Measurements from ENCODE around the gene MOCOS. TPM values are rescaled to one million over a fixed set of nuclear protein-coding genes. Genes with fewer than 3 reads are reported as not detected.

Gene MOCOS
- under 1 TPM; 0.19 to 0.23 TPM for total RNA-seq

GRCh38 chr18:36187193-36187825 is at the start of gene MOCOS:
MOCOS (plus strand) TSS chr18:36187497; CDS start chr18:36187540, 43 bp downstream.
- ATAC-seq (ENCODE audit: low read depth) (peak; percentile 80), DNase-seq (peak; percentile 70)
- Mint-ChIP-seq H3K9me3 (no peaks in the 10 kb centered on the region), H3K4me1 (peaks cover 5% of the 10 kb centered on the region), H3K27ac (no peak within 1 kb of the TSS), H3K36me3 (no peaks in the 10 kb centered on the region), H3K27me3 (peaks cover 18% of the 10 kb centered on the region), H3K4me3 (peak within 1 kb of the TSS; percentile 79)
- POLR2A ChIA-PET: interaction anchor here (0.6 to 1.4 kb wide), 3 partner anchors 9 to 58 kb away, joined by 3 to 7 read pairs (median 3); partner anchors contain the start of genes ELP2 and SLC39A6

- ATAC-seq (ENCODE audit: low read depth) (no peak), DNase-seq (no peak)
- POLR2A ChIA-PET: no interaction called here
- H3K36me3 Mint-ChIP-seq: peaks cover 24% of the 10 kb centered on the region
- no peaks in the 10 kb centered on the region for H3K27me3 Mint-ChIP-seq
- H3K9me3 Mint-ChIP-seq: no peaks in the 10 kb centered on the region
- peaks cover 7% of the 10 kb centered on the region for H3K4me1 Mint-ChIP-seq
- H3K4me3 Mint-ChIP-seq: no peak overlapping the region
- H3K27ac Mint-ChIP-seq: no peak overlapping the region
Observed at GRCh38 chr18:36139245-36139644, 48.1 kb upstream of the MOCOS start.

GRCh38 chr18:36141576-36141975 is 45.7 kb upstream of the MOCOS start:
- Mint-ChIP-seq H3K27me3 (no peaks in the 10 kb centered on the region), H3K36me3 (peaks cover 23% of the 10 kb centered on the region), H3K27ac (no peak overlapping the region), H3K4me3 (no peak overlapping the region), H3K9me3 (no peaks in the 10 kb centered on the region), H3K4me1 (peaks cover 5% of the 10 kb centered on the region)
- ATAC-seq (ENCODE audit: low read depth) (no peak), DNase-seq (no peak)
- POLR2A ChIA-PET: interaction anchor here (1.7 kb wide), 1 partner anchor 12 kb away, joined by 3 read pairs; the partner anchor contains the start of gene SLC39A6

GRCh38 chr18:36142751-36143150 is 44.5 kb upstream of the MOCOS start:
- no peaks in the 10 kb centered on the region for H3K27me3 Mint-ChIP-seq
- no peak overlapping the region for H3K27ac Mint-ChIP-seq
- POLR2A ChIA-PET: no interaction called here
- H3K36me3 Mint-ChIP-seq: peaks cover 25% of the 10 kb centered on the region
- ATAC-seq (ENCODE audit: low read depth) (no peak), DNase-seq (no peak)
- H3K9me3 Mint-ChIP-seq: no peaks in the 10 kb centered on the region
- H3K4me1 Mint-ChIP-seq: peaks cover 5% of the 10 kb centered on the region
- H3K4me3 Mint-ChIP-seq: no peak overlapping the region

GRCh38 chr18:36143391-36143790 is 43.9 kb upstream of the MOCOS start:
- Mint-ChIP-seq H3K9me3 (no peaks in the 10 kb centered on the region), H3K4me1 (peaks cover 5% of the 10 kb centered on the region), H3K36me3 (peaks cover 27% of the 10 kb centered on the region), H3K4me3 (no peak overlapping the region), H3K27ac (no peak overlapping the region), H3K27me3 (no peaks in the 10 kb centered on the region)
- POLR2A ChIA-PET: no interaction called here
- no peak for ATAC-seq (ENCODE audit: low read depth)
- no peak for DNase-seq

- H3K27ac Mint-ChIP-seq: no peak overlapping the region
- POLR2A ChIA-PET: interaction anchor here (0.5 kb wide), 1 partner anchor 677 kb away, joined by 3 read pairs; no protein-coding TSS in a partner anchor
- H3K27me3 Mint-ChIP-seq: no peaks in the 10 kb centered on the region
- H3K4me3 Mint-ChIP-seq: no peak overlapping the region
- peaks cover 10% of the 10 kb centered on the region for H3K4me1 Mint-ChIP-seq
- no peaks in the 10 kb centered on the region for H3K9me3 Mint-ChIP-seq
- ATAC-seq (ENCODE audit: low read depth) (no peak), DNase-seq (no peak)
- peaks cover 29% of the 10 kb centered on the region for H3K36me3 Mint-ChIP-seq
Observed at GRCh38 chr18:36149514-36150289, 37.6 kb upstream of the MOCOS start.

- Mint-ChIP-seq H3K27ac (no peak overlapping the region), H3K36me3 (peaks cover 32% of the 10 kb centered on the region)
Observed at GRCh38 chr18:36152781-36153180, 34.5 kb upstream of the MOCOS start.

GRCh38 chr18:36153203-36153602 is 34.1 kb upstream of the MOCOS start:
- Mint-ChIP-seq H3K4me1 (peaks cover 10% of the 10 kb centered on the region), H3K4me3 (no peak overlapping the region), H3K27ac (no peak overlapping the region), H3K36me3 (peaks cover 30% of the 10 kb centered on the region), H3K9me3 (no peaks in the 10 kb centered on the region), H3K27me3 (no peaks in the 10 kb centered on the region)
- POLR2A ChIA-PET: no interaction called here
- ATAC-seq (ENCODE audit: low read depth) (no peak), DNase-seq (no peak)

More at GRCh38 chr18:36152781-36153180, 34.5 kb upstream of the MOCOS start:
- DNase-seq (no peak), ATAC-seq (ENCODE audit: low read depth) (no peak)
- Mint-ChIP-seq H3K9me3 (no peaks in the 10 kb centered on the region), H3K4me1 (peaks cover 10% of the 10 kb centered on the region), H3K4me3 (no peak overlapping the region), H3K27me3 (no peaks in the 10 kb centered on the region)
- POLR2A ChIA-PET: no interaction called here

GRCh38 chr18:36153771-36154170 is 33.5 kb upstream of the MOCOS start:
- POLR2A ChIA-PET: no interaction called here
- Mint-ChIP-seq H3K27me3 (no peaks in the 10 kb centered on the region), H3K4me3 (no peak overlapping the region), H3K36me3 (peaks cover 31% of the 10 kb centered on the region), H3K27ac (no peak overlapping the region), H3K9me3 (no peaks in the 10 kb centered on the region), H3K4me1 (peaks cover 12% of the 10 kb centered on the region)
- no peak for ATAC-seq (ENCODE audit: low read depth)
- no peak for DNase-seq

GRCh38 chr18:36155851-36156757 is 31.2 kb upstream of the MOCOS start:
- ATAC-seq (ENCODE audit: low read depth): no peak
- H3K4me1 Mint-ChIP-seq: peaks cover 8% of the 10 kb centered on the region
- no peaks in the 10 kb centered on the region for H3K9me3 Mint-ChIP-seq
- H3K27ac Mint-ChIP-seq: no peak overlapping the region
- no peak overlapping the region for H3K4me3 Mint-ChIP-seq
- H3K36me3 Mint-ChIP-seq: peaks cover 38% of the 10 kb centered on the region
- POLR2A ChIA-PET: interaction anchor here (0.7 kb wide), 1 partner anchor 31 kb away, joined by 3 read pairs; no protein-coding TSS in a partner anchor
- H3K27me3 Mint-ChIP-seq: no peaks in the 10 kb centered on the region
- DNase-seq: no peak

GRCh38 chr18:36157441-36157840 is 29.9 kb upstream of the MOCOS start:
- no peaks in the 10 kb centered on the region for H3K27me3 Mint-ChIP-seq
- no peak overlapping the region for H3K27ac Mint-ChIP-seq
- POLR2A ChIA-PET: no interaction called here

GRCh38 chr18:36158266-36158867 is 28.9 kb upstream of the MOCOS start:
- POLR2A ChIA-PET: no interaction called here
- Mint-ChIP-seq H3K36me3 (peaks cover 41% of the 10 kb centered on the region), H3K9me3 (no peaks in the 10 kb centered on the region)

More at GRCh38 chr18:36157441-36157840, 29.9 kb upstream of the MOCOS start:
- Mint-ChIP-seq H3K4me3 (no peak overlapping the region), H3K4me1 (peaks cover 6% of the 10 kb centered on the region), H3K9me3 (no peaks in the 10 kb centered on the region), H3K36me3 (peaks cover 41% of the 10 kb centered on the region)
- ATAC-seq (ENCODE audit: low read depth) (no peak), DNase-seq (no peak)

GRCh38 chr18:36160959-36161371 is 26.3 kb upstream of the MOCOS start:
- POLR2A ChIA-PET: interaction anchor here (0.7 kb wide), 1 partner anchor 26 kb away, joined by 3 read pairs; the partner anchor contains the start of gene MOCOS
- no peaks in the 10 kb centered on the region for H3K27me3 Mint-ChIP-seq
- H3K27ac Mint-ChIP-seq: no peak overlapping the region
- ATAC-seq (ENCODE audit: low read depth): no peak
- no peaks in the 10 kb centered on the region for H3K9me3 Mint-ChIP-seq
- H3K4me1 Mint-ChIP-seq: peaks cover 2% of the 10 kb centered on the region
- DNase-seq: no peak
- peaks cover 49% of the 10 kb centered on the region for H3K36me3 Mint-ChIP-seq
- no peak overlapping the region for H3K4me3 Mint-ChIP-seq

More at GRCh38 chr18:36158266-36158867, 28.9 kb upstream of the MOCOS start:
- no peak for DNase-seq
- peaks cover 4% of the 10 kb centered on the region for H3K4me1 Mint-ChIP-seq
- ATAC-seq (ENCODE audit: low read depth): no peak
- H3K27ac Mint-ChIP-seq: no peak overlapping the region
- no peaks in the 10 kb centered on the region for H3K27me3 Mint-ChIP-seq
- no peak overlapping the region for H3K4me3 Mint-ChIP-seq

Data from activated naive CD8-positive, alpha-beta T cell treated with anti-CD3 and anti-CD28 coated beads, Interleukin-2, amount 10 ng/mL, durations not matched to agents 7 days and 5 days (primary cell).